K562 (cell line): Measurements from ENCODE around the gene SLC6A1. TPM values are rescaled to one million over a fixed set of nuclear protein-coding genes. Genes with fewer than 3 reads are reported as not detected.

Source experiments
- ATAC-seq: fragments of 200-7000 bp; cut with Tn5 transposase; 3 replicates; pipeline ENCODE4 v1.9.1; 2020; ENCODE audit warnings: moderate library complexity
- BruUV-seq: library from RNA; stranded (reverse); fragments of 400-500 nt; replicated peaks from 2 replicates; lab custom pipeline; 2021; lab: Mats Ljungman, UMichigan
- CTCF ChIA-PET: fragments of 300-600 bp; formaldehyde crosslinking; extraction: SDS; loops from one replicate; lab custom pipeline; 2021; ENCODE audit warnings: low intra/inter-chr PET ratio; lab: Yijun Ruan, JAX
- POLR2A ChIA-PET: fragments of 300-600, 350-650 bp; sonication (Branson Sonifier 250); formaldehyde crosslinking; extraction: SDS; loops from one replicate; lab custom pipeline; 2021; ENCODE audit warnings: antibody characterized with exemption, inconsistent platforms; lab: Yijun Ruan, JAX
- DNase-seq, 4 experiments: peaks; one replicate each; pipeline versions ENCODE4 v3.0.0 to v3.0.0-alpha.2; 2011 to 2018; ENCODE audit warnings: low spot score in 3 of 4, mixed read lengths in 3 of 4; ENCODE audit errors: extremely low read depth in 1 of 4
- FAIRE-seq: peaks from 2 replicates; lab custom pipeline; 2011; peaks lifted over from hg19 to GRCh38; lab: Jason Lieb, UNC
- H2AFZ ChIP-seq: 2 replicates; pipeline ENCODE4 v1.6.0; 2011; ENCODE audit warnings: low read depth, low read length, control low read depth, inconsistent platforms
- H3K27ac ChIP-seq: fragments of 200-600 bp; 3 replicates; pipeline ENCODE4 v1.8.0; 2011; ENCODE audit warnings: low read depth, mild to moderate bottlenecking, control low read depth, inconsistent platforms, low read length, moderate library complexity, mixed read lengths; ENCODE audit errors: extremely low read depth
- H3K27me3 ChIP-seq, 2 experiments: fragments of 300-600 bp in 1 of 2; 2 replicates in 1 of 2; 3 replicates in 1 of 2; pipeline versions ENCODE4 v1.6.0 to v1.8.0; 2011; ENCODE audit warnings: inconsistent platforms in 2 of 2, low read length in 2 of 2, mild to moderate bottlenecking in 1 of 2, mixed read lengths in 1 of 2, moderate library complexity in 1 of 2; ENCODE audit not compliant: control insufficient read depth in 2 of 2, insufficient read depth in 2 of 2
- H3K36me3 ChIP-seq: fragments of 300-600 bp; 3 replicates; pipeline ENCODE4 v1.8.0; 2011; ENCODE audit warnings: mild to moderate bottlenecking, low read length, inconsistent platforms; ENCODE audit not compliant: control insufficient read depth, insufficient read depth
- H3K4me1 ChIP-seq, 2 experiments: fragments of 200-600 bp in 1 of 2; replicated peaks in 1 of 2; 2 replicates in 1 of 2; 3 replicates in 1 of 2; pipeline versions ENCODE4 v1.5.1 to v1.8.0; 2011; ENCODE audit warnings: inconsistent platforms in 2 of 2, low read length in 2 of 2, mild to moderate bottlenecking in 1 of 2, mixed read lengths in 1 of 2, moderate library complexity in 1 of 2; ENCODE audit not compliant: control insufficient read depth in 2 of 2, insufficient read depth in 2 of 2
- H3K4me2 ChIP-seq: 2 replicates; pipeline ENCODE4 v1.6.1; 2011; ENCODE audit warnings: low read length, control low read depth, inconsistent platforms, mixed read lengths; ENCODE audit not compliant: insufficient read depth
- H3K4me3 ChIP-seq: fragments of 200-600 bp; sonication (generic), shearing (Covaris generic); 2 replicates; pipeline ENCODE4 v1.5.1; 2016; ENCODE audit warnings: control low read depth, inconsistent platforms
- H3K79me2 ChIP-seq: fragments of 200-600 bp; 3 replicates; pipeline ENCODE4 v1.8.0; 2011; ENCODE audit warnings: low read length, inconsistent platforms; ENCODE audit not compliant: control insufficient read depth, insufficient read depth
- H3K9ac ChIP-seq, 2 experiments: 2 replicates each; pipeline versions ENCODE4 v1.6.0 to v1.6.1; 2011; ENCODE audit warnings: low read depth in 2 of 2, low read length in 2 of 2, control low read depth in 1 of 2, inconsistent platforms in 1 of 2, mild to moderate bottlenecking in 1 of 2, mixed read lengths in 1 of 2; ENCODE audit not compliant: insufficient read depth in 1 of 2
- H3K9me1 ChIP-seq: one replicate; pipeline ENCODE4 v1.6.0; 2011; ENCODE audit warnings: inconsistent platforms, mild to moderate bottlenecking, low read length, moderate library complexity; ENCODE audit not compliant: control insufficient read depth, insufficient read depth
- H3K9me3 ChIP-seq: replicated peaks from 2 replicates; pipeline ENCODE4 v1.5.1; 2011; ENCODE audit warnings: low read depth, low read length, inconsistent platforms; ENCODE audit not compliant: control insufficient read depth, insufficient read depth
- H4K20me1 ChIP-seq: replicated peaks from 2 replicates; pipeline ENCODE4 v1.6.1; 2011; ENCODE audit warnings: low read length, inconsistent platforms, mixed read lengths; ENCODE audit not compliant: control insufficient read depth, insufficient read depth
- HCFC1 ChIP-seq: IDR thresholded peaks from 2 replicates; pipeline ENCODE4 v1.6.1; 2012; ENCODE audit warnings: low read depth, low read length, improper control_type of control experiment
- SIRT6 ChIP-seq: IDR thresholded peaks from one replicate; pipeline ENCODE4 v1.6.1; 2012; ENCODE audit warnings: low read depth, mild to moderate bottlenecking, control low read depth, inconsistent platforms, low read length, moderate library complexity
- SIX5 ChIP-seq, 2 experiments: IDR thresholded peaks; 2 replicates each; pipeline ENCODE4 v1.6.1; 2011; ENCODE audit warnings: low read length in 2 of 2, borderline replicate concordance in 1 of 2, low read depth in 1 of 2, mild to moderate bottlenecking in 1 of 2, moderate library complexity in 1 of 2; ENCODE audit not compliant: insufficient read depth in 1 of 2
- ZNF217 ChIP-seq: sonication (generic); formaldehyde crosslinking; IDR thresholded peaks from 2 replicates; pipeline ENCODE4 v1.8.0; 2022; ENCODE audit warnings: mild to moderate bottlenecking, missing genetic modification reagents
- ZNF444 ChIP-seq: fragments of 250-450 bp; sonication (Bioruptor Pico); IDR thresholded peaks from 2 replicates; pipeline ENCODE4 v1.4.0; 2020; ENCODE audit warnings: mild to moderate bottlenecking, moderate library complexity
- ZNF699 ChIP-seq: fragments of 250-450 bp; sonication (Bioruptor Pico); IDR thresholded peaks from 2 replicates; pipeline ENCODE4 v1.8.0; 2021; ENCODE audit warnings: mild to moderate bottlenecking, moderate library complexity; ENCODE audit not compliant: insufficient replicate concordance
- ZNF75A ChIP-seq: fragments of 450-650 bp; formaldehyde crosslinking; IDR thresholded peaks from 2 replicates; pipeline ENCODE4 v1.4.0; 2020; ENCODE audit warnings: mild to moderate bottlenecking
- ZNF830 ChIP-seq: fragments of 250-450 bp; sonication (Bioruptor Pico); IDR thresholded peaks from 2 replicates; pipeline ENCODE4 v1.5.0; 2021; ENCODE audit warnings: mild to moderate bottlenecking
- WGBS: fragments of 100-300 bp; shearing (Covaris generic); methylation state at CpG from one replicate; pipeline ENCODE4 v1.1.6; 2016; ENCODE audit warnings: low coverage, mixed read lengths; ENCODE audit not compliant: insufficient coverage; ENCODE audit errors: missing lambda C conversion rate; 5-methylcytosine and 5-hydroxymethylcytosine counted together
- in situ Hi-C: fragments of 300-500 bp; cut with MboI; formaldehyde crosslinking; loops from 4 replicates; pipeline ENCODE4 v1.15.0; 2018; ENCODE audit warnings: inconsistent platforms, mixed read lengths
- intact Hi-C: fragments of 100-400 bp; cut with micrococcal nuclease; formaldehyde crosslinking; loops from 2 replicates; pipeline ENCODE4 v1.14.2; 2022
- polyA plus RNA-seq, 8 experiments: library from polyadenylated mRNA; depleted of rRNA in 4 of 8; stranded (reverse) in 5 of 8; unstranded in 3 of 8; fragments of >200 nt; fragmentation: Nextera tagmentation in 2 of 8; fragmentation: Illumina TruSeq in 1 of 8; extraction: Ambion mirVana in 2 of 8; extraction: Trizol in 1 of 8; gene quantifications; 2 replicates each; pipeline versions ENCODE4 v1.2.1 to v1.2.3, GENCODE V29; 2011 to 2014; ENCODE audit warnings: inconsistent platforms in 1 of 8, missing spikeins in 1 of 8
- total RNA-seq, 7 experiments: library from RNA; depleted of rRNA in 6 of 7; stranded (reverse); fragments of >200 nt in 6 of 7; fragmentation: Illumina TruSeq in 2 of 7; extraction: Trizol in 2 of 7; gene quantifications; 2 replicates each; pipeline versions ENCODE4 v1.2.1 to v1.2.3, GENCODE V29; 2011 to 2021; ENCODE audit warnings: low replicate concordance in 1 of 7

The SLC6A1 gene
- total and polyA plus RNA-seq, 9 of the 15 experiments (the other 6 are each of a cell fraction or from before 2014, with no cell fraction given) = not detected

DNA sequence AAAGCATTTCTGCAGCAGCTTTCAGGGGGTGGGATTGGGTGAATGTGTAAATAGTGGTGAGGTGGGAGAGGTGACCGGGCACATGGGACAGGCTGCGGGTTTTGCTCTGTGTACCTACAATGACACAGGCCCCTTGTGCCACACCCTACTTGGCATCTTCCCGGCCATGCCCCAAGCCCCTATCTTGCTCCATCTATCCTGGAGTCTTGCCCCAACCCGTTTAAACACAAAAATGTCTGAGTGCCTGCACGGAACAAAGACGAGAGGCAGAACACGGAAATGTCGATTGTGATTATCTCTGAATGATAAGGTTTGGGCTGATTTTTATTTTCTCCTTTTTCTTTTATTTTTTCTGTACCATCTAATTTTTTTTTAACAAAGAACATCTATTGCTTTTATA, 46.0 kb upstream of the SLC6A1 start:
- H3K36me3 ChIP-seq = no peaks in the 10 kb centered on the region
- H4K20me1 ChIP-seq = peaks cover 10% of the 10 kb centered on the region; the same call in 1 of the 2 replicates
- H3K4me1 ChIP-seq = no peaks in the 10 kb centered on the region; a peak in 1 of 5 replicates
- ATAC-seq = no peak
- H3K27me3 ChIP-seq = peaks cover 0 to 26% of the 10 kb centered on the region in 2 experiments; a peak in 2 of 5 replicates
- no peak overlapping the region for H3K4me2 ChIP-seq
- no peak overlapping the region for H3K27ac ChIP-seq
- no peak for DNase-seq
- CTCF ChIA-PET = interaction anchor here (0.8 kb wide), 1 partner anchor 705 kb away, joined by 7 read pairs; no protein-coding TSS in a partner anchor
- POLR2A ChIA-PET = no interaction called here
- no peak overlapping the region for H3K9ac ChIP-seq
- WGBS = 3% methylated on average over 8 of the region's 8 CpGs
- H2AFZ ChIP-seq = no peak overlapping the region
- in situ Hi-C loops = loop anchor here (5.0 kb wide), 1 partner anchor 711 kb away; no protein-coding TSS in a partner anchor
- H3K9me3 ChIP-seq = peaks cover 4% of the 10 kb centered on the region
- TF ChIP-seq HCFC1 = no peak
- no peaks in the 10 kb centered on the region for H3K79me2 ChIP-seq
- BruUV-seq = no TSS peak
- no peaks in the 10 kb centered on the region for H3K9me1 ChIP-seq
- FAIRE-seq = no peak
- intact Hi-C loops = loop anchor here (5.0 kb wide), 1 partner anchor 706 kb away; no protein-coding TSS in a partner anchor
- no peak overlapping the region for H3K4me3 ChIP-seq

DNA sequence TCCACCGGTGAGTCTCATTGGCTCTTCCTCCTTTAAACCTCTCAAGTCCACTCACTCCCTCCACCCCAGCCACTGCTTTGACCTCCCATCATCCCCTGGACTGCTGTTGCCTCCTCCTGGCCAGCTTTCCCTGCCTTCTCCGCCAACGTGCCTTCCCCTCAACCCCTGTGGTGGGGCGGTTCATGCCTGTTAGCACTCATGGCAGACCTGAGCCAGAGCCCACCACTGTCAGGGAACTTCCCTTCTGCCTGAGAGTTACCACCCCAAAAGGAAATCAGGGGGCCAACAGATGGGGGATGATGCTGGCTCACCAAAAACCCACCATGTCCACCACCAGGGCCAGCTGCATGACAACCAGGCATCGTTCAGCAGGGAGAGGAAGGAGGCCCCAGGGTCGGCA, 44.2 kb upstream of the SLC6A1 start:
- peaks cover 14% of the 10 kb centered on the region; the same call in 1 of the 2 replicates for H4K20me1 ChIP-seq
- no peak overlapping the region for H3K4me2 ChIP-seq
- no peaks in the 10 kb centered on the region for H3K9me3 ChIP-seq
- H3K79me2 ChIP-seq = no peaks in the 10 kb centered on the region
- WGBS = 2% methylated on average over 6 of the region's 6 CpGs
- H3K36me3 ChIP-seq = no peaks in the 10 kb centered on the region
- POLR2A ChIA-PET = no interaction called here
- no peak for ATAC-seq
- FAIRE-seq = no peak
- H3K27ac ChIP-seq = no peak overlapping the region
- no peaks in the 10 kb centered on the region; a peak in 1 of 5 replicates for H3K4me1 ChIP-seq
- DNase-seq = no peak
- H2AFZ ChIP-seq = no peak overlapping the region
- TF ChIP-seq SIRT6 (no peak), ZNF699 (no peak), ZNF217 (CRISPR knock-in tag) (no peak), ZNF444 (CRISPR knock-in tag) (no peak), ZNF830 (no peak), ZNF75A (no peak), SIX5 (IDR thresholded peaks at IDR 0.05; ENCODE audit: borderline replicate concordance in 1 of 2, insufficient read depth in 1 of 2, low read depth in 1 of 2, low read length in 2 of 2) (no peak)
- no TSS peak for BruUV-seq
- H3K9me1 ChIP-seq = no peaks in the 10 kb centered on the region
- H3K9ac ChIP-seq = no peak overlapping the region
- intact Hi-C loops (loop anchor here (5.0 kb wide), 1 partner anchor 704 kb away; no protein-coding TSS in a partner anchor), in situ Hi-C loops (loop anchor here (5.0 kb wide), 1 partner anchor 709 kb away; no protein-coding TSS in a partner anchor)
- peaks cover 0 to 26% of the 10 kb centered on the region in 2 experiments; a peak in 2 of 5 replicates for H3K27me3 ChIP-seq
- H3K4me3 ChIP-seq = no peak overlapping the region
- CTCF ChIA-PET = no interaction called here
